Keratinocyte (primary cell): ENCODE results near the gene HHIPL1. TPM values are rescaled to one million over a fixed set of nuclear protein-coding genes. Genes with fewer than 3 reads are reported as not detected.

Experiments
- DNase-seq: peaks from one replicate; pipeline ENCODE4 v3.0.0-alpha.2; 2011; ENCODE audit warnings: low read depth, missing footprints, low spot score
- FAIRE-seq: peaks from 2 replicates; lab custom pipeline; 2011; peaks lifted over from hg19 to GRCh38; lab: Jason Lieb, UNC
- H2AFZ ChIP-seq: 2 replicates; pipeline ENCODE4 v1.6.0; 2012; ENCODE audit warnings: low read length, control low read depth, inconsistent platforms; ENCODE audit not compliant: control insufficient read depth
- H3K27ac ChIP-seq: 2 replicates; pipeline ENCODE4 v1.5.1; 2011; ENCODE audit warnings: low read length; ENCODE audit not compliant: control insufficient read depth, insufficient read depth
- H3K27me3 ChIP-seq: 3 replicates; pipeline ENCODE4 v1.6.0; 2011; ENCODE audit warnings: low read length; ENCODE audit not compliant: control insufficient read depth, insufficient read depth; ENCODE audit errors: extremely low read depth
- H3K36me3 ChIP-seq, 2 experiments: 2 replicates in 1 of 2; 3 replicates in 1 of 2; pipeline ENCODE4 v1.5.1; 2011; ENCODE audit warnings: low read length in 2 of 2, mild to moderate bottlenecking in 1 of 2; ENCODE audit not compliant: control insufficient read depth in 2 of 2, insufficient read depth in 2 of 2; ENCODE audit errors: extremely low read depth in 1 of 2
- H3K4me1 ChIP-seq: 3 replicates; pipeline ENCODE4 v1.5.1; 2011; ENCODE audit warnings: low read length; ENCODE audit not compliant: control insufficient read depth, insufficient read depth; ENCODE audit errors: extremely low read depth
- H3K4me2 ChIP-seq: 3 replicates; pipeline ENCODE4 v1.6.0; 2011; ENCODE audit warnings: low read depth, low read length; ENCODE audit not compliant: control insufficient read depth, insufficient read depth; ENCODE audit errors: extremely low read depth
- H3K4me3 ChIP-seq, 3 experiments: fragments of 200-600 bp in 1 of 3; sonication (generic) in 1 of 3; 2 replicates in 2 of 3; 3 replicates in 1 of 3; pipeline ENCODE4 v1.5.1; 2011 to 2016; ENCODE audit warnings: low read length in 3 of 3, mild to moderate bottlenecking in 3 of 3, control low read depth in 2 of 3, inconsistent platforms in 1 of 3, low read depth in 1 of 3, mixed read lengths in 1 of 3, mixed run types in 1 of 3, moderate library complexity in 1 of 3; ENCODE audit not compliant: control insufficient read depth in 2 of 3, insufficient read depth in 2 of 3; ENCODE audit errors: extremely low read depth in 1 of 3
- H3K79me2 ChIP-seq: 2 replicates; pipeline ENCODE4 v1.6.0; 2012; ENCODE audit warnings: low read length; ENCODE audit not compliant: control insufficient read depth, insufficient read depth
- H3K9ac ChIP-seq: 3 replicates; pipeline ENCODE4 v1.6.0; 2011; ENCODE audit warnings: low read length; ENCODE audit not compliant: control insufficient read depth, insufficient read depth; ENCODE audit errors: extremely low read depth
- H3K9me1 ChIP-seq: 3 replicates; pipeline ENCODE4 v1.6.0; 2011; ENCODE audit warnings: low read length; ENCODE audit not compliant: control insufficient read depth, insufficient read depth; ENCODE audit errors: extremely low read depth
- H3K9me3 ChIP-seq: 2 replicates; pipeline ENCODE4 v1.5.1; 2012; ENCODE audit warnings: low read depth, low read length; ENCODE audit not compliant: control insufficient read depth
- H4K20me1 ChIP-seq: 3 replicates; pipeline ENCODE4 v1.6.0; 2011; ENCODE audit warnings: low read length; ENCODE audit not compliant: control insufficient read depth, insufficient read depth; ENCODE audit errors: extremely low read depth
- EZH2 ChIP-seq: IDR thresholded peaks from one replicate; pipeline ENCODE4 v1.6.1; 2012; ENCODE audit warnings: inconsistent platforms, mild to moderate bottlenecking, low read length, moderate library complexity
- dilution Hi-C: fragments of 300-500 bp; cut with MboI; formaldehyde crosslinking; loops from one replicate; pipeline ENCODE4 v1.7.0; 2020; ENCODE audit warnings: low sequenced_read_pairs; ENCODE audit not compliant: extremely low pct_ligation_motif_present
- polyA plus RNA-seq, 5 experiments: library from polyadenylated mRNA; depleted of rRNA in 3 of 5; stranded (reverse) in 3 of 5; stranded (forward) in 1 of 5; unstranded in 1 of 5; fragments of >200 nt; gene quantifications; 1 replicate in 1 of 5; 2 replicates in 3 of 5; 3 replicates in 1 of 5; pipeline versions ENCODE4 v1.2.1 to v1.2.3, GENCODE V29; 2011 to 2012; ENCODE audit warnings: missing spikeins in 2 of 5, low read depth in 1 of 5, low replicate concordance in 1 of 5
- TF ChIP-seq, protein P1 (sequence below), 3 experiments: IDR thresholded peaks in 1 of 3; conservative IDR thresholded peaks in 1 of 3; optimal IDR thresholded peaks in 1 of 3; 2 replicates in 2 of 3; 3 replicates in 1 of 3; pipeline versions ENCODE3 to v1.5.1; 2011; ENCODE audit warnings: low read length in 3 of 3, mild to moderate bottlenecking in 3 of 3, moderate library complexity in 2 of 3, control low read depth in 1 of 3, inconsistent platforms in 1 of 3; ENCODE audit not compliant: insufficient read depth in 2 of 3; ENCODE audit errors: extremely low read depth in 1 of 3

HHIPL1 gene
- polyA plus RNA-seq, 1 donor (not counting 4 experiments of a cell fraction or from before 2014, with no cell fraction given) = 0.08 TPM

- TF ChIP-seq, protein P1, sequence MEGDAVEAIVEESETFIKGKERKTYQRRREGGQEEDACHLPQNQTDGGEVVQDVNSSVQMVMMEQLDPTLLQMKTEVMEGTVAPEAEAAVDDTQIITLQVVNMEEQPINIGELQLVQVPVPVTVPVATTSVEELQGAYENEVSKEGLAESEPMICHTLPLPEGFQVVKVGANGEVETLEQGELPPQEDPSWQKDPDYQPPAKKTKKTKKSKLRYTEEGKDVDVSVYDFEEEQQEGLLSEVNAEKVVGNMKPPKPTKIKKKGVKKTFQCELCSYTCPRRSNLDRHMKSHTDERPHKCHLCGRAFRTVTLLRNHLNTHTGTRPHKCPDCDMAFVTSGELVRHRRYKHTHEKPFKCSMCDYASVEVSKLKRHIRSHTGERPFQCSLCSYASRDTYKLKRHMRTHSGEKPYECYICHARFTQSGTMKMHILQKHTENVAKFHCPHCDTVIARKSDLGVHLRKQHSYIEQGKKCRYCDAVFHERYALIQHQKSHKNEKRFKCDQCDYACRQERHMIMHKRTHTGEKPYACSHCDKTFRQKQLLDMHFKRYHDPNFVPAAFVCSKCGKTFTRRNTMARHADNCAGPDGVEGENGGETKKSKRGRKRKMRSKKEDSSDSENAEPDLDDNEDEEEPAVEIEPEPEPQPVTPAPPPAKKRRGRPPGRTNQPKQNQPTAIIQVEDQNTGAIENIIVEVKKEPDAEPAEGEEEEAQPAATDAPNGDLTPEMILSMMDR (optimal IDR thresholded peaks at IDR 0.05 in 1 of 3, IDR thresholded peaks at IDR 0.05 in 1 of 3, conservative IDR thresholded peaks at IDR 0.05 in 1 of 3; ENCODE audit: extremely low read depth in 1 of 3, insufficient read depth in 2 of 3, low read length in 3 of 3) = no peak
- no peak for TF ChIP-seq EZH2
- no peaks in the 10 kb centered on the region for H3K36me3 ChIP-seq
- H4K20me1 ChIP-seq = peaks cover 9% of the 10 kb centered on the region
- FAIRE-seq (peak; percentile 69), DNase-seq (peak; percentile 78)
- peak overlapping the region; percentile 73 to 89 (median 81) for H3K4me3 ChIP-seq
- H3K27ac ChIP-seq = peak overlapping the region; percentile 78
- dilution Hi-C loops = no loop called here
- H3K9ac ChIP-seq = peak overlapping the region; percentile 86
- H2AFZ ChIP-seq = peak overlapping the region; percentile 69
- H3K79me2 ChIP-seq = peaks cover 34% of the 10 kb centered on the region
- H3K4me2 ChIP-seq = peak overlapping the region; percentile 91
- H3K27me3 ChIP-seq = no peaks in the 10 kb centered on the region
- H3K4me1 ChIP-seq = peaks cover 34% of the 10 kb centered on the region
- H3K9me1 ChIP-seq = peaks cover 9% of the 10 kb centered on the region
- no peaks in the 10 kb centered on the region for H3K9me3 ChIP-seq
Observed at GRCh38 chr14:99605299-99605961, 39.5 kb upstream of the HHIPL1 start.

DNA sequence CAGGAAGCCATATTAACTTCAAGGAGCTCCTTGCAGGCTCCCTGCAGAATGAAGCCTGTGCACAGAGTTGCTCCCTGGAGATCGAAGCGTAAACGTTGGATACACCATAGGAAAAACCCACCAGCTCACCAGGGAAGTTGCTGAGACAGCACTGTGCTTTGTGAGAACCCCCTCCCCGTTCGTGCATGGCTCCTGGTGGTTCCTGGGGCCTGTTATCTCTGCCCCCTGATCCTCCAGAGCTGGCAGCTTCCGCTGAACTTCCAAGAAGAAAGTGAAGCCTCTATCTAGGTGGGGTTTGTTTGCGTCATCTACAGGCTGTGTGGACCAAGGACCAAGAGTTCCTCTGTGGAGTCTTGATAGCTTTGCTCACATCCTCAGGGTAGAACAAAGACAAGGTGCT lies 38.6 kb upstream of the HHIPL1 start:
- no peak for DNase-seq
- H3K4me3 ChIP-seq = no peak overlapping the region
- peaks cover 25% of the 10 kb centered on the region for H3K4me1 ChIP-seq
- no peak overlapping the region for H3K9ac ChIP-seq
- no peak for TF ChIP-seq EZH2
- TF ChIP-seq, protein P1 (optimal IDR thresholded peaks at IDR 0.05 in 1 of 3, IDR thresholded peaks at IDR 0.05 in 1 of 3, conservative IDR thresholded peaks at IDR 0.05 in 1 of 3; ENCODE audit: extremely low read depth in 1 of 3, insufficient read depth in 2 of 3, low read length in 3 of 3) = no peak
- no peak overlapping the region for H2AFZ ChIP-seq
- no peaks in the 10 kb centered on the region for H3K36me3 ChIP-seq
- FAIRE-seq = no peak
- H3K27me3 ChIP-seq = no peaks in the 10 kb centered on the region
- H3K79me2 ChIP-seq = peaks cover 24% of the 10 kb centered on the region
- no peak overlapping the region for H3K27ac ChIP-seq
- H3K4me2 ChIP-seq = no peak overlapping the region
- H3K9me1 ChIP-seq = peaks cover 3% of the 10 kb centered on the region
- dilution Hi-C loops = no loop called here
- H4K20me1 ChIP-seq = peaks cover 5% of the 10 kb centered on the region
- no peaks in the 10 kb centered on the region for H3K9me3 ChIP-seq
